ENCODE data around the gene SCAMP4.

SCAMP4 gene

DNA sequence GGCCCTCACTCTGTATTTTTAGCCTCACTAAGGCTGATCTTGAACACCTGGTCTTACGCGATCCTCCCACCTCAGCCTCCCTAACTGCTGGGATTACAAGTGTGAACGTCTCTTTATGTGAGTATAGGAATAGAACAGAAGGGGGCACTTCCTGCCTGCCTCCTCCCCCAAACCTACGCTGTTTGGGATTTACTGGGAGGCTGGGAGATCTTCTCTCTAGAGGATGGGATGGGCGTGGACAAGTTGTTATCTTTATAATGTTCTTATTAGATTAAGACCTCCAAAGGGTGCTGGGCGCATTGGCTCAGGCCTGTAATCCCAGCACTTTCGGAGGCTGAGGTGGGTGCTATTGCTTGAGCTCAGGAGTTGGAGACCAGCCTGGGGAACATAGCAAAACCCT lies 32.9 kb downstream of the SCAMP4 start:
- DNase-seq (ENCODE audit: low spot score): no peak

- no peak for DNase-seq (ENCODE audit: low spot score)
These were observed 36.2 kb downstream of the SCAMP4 start, which contains the start of gene CSNK1G2 for GRCh38 chr19:1941146-1942077. Gene CSNK1G2 (plus strand): TSS chr19:1941172. CDS start chr19:1969773, 28,601 bp downstream.

DNA sequence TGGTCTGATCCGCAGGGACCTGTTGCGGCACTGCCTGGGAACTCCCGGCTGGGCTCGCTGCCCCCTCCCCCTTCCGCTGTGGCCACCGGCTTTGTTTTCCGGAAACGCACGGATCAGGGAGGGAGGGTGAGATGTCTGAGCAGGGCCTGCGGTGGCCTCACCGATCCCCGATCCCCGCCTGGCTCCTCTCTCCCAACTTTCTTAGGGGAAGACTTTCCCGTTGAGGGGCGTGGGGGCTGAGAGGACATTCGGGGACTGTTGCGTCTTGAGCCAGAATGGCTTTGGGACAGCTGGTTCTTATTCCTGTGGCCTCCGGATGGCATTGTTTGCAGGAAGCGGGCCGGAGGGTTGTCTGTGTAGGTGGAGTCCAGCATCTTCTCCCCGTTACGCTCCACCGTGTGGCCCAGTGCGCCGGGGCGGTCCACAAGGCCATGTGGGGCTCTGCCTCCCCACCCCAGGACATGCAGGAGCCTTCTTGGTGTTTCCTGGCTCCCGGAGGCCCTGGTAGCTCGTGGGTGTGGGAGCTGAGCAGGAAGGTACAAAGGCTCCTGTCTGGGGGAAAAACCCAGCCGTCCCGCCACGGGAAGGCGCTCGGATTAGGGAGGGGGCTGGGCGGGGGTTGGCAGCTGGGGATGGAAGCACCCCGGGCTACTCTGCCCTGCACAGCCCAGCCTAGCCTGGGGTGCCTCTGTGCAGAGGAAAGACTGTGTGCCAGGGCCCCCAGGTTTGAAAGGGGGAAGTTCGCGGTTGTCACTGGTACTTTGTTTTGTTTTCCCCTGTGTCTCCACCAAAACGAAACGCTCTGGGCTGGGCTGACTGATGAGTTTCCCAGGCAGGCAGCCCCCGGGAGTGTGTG lies 37.1 kb downstream of the SCAMP4 start:
- peak; percentile 71 for DNase-seq (ENCODE audit: low spot score)

DNA sequence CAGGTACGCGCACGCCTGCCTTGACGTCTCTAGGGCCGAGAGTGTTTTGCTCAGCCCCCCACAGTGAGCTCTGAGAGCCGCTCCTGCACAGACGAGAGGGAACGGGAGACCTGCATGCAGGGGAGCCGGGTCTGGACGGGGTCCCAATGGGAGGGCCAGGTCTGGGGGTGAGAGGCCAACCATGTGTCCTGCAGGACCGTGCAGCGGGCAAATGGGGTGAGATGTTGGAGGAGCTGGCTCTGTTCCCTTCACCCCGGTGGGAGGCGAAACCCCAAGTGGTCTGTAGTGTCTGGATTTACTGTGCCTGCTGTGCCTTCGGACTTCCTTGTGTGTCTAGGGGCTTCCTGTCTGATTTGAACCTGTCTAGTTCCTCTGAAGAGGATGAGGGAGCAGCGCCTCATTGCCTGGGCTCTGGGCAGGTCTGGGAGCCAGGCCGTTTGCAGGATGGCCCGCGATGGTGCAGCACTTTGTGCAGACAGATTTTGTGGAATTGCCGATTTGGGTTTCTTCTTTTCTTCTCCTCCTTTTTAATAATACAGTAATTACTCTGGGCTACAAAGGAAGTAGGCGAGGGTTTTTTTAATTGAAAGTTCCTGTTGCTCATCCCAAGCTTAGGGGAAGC lies 37.8 kb downstream of the SCAMP4 start:
- DNase-seq (ENCODE audit: low spot score): no peak

DNA sequence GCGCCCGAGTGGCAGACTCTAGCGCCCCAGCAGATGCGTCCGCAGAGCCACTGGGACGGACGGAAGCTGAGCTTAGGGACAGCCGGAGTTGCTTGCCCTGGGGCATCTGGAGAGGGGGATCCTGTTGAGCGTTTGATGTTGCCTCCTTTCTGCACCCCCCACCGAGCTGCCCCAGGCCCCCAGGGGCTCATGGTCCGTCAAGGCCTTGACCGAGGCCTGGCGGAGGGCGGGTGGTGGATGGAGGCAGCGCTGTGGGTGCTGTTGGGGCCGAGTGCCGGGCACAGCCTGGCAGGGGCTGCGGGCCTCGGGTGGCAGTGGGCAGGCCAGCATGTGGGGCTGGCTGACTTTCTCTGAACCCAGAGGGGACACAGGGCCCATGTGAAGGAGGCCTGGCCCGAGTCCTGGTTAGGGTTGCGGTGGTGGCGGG lies 38.5 kb downstream of the SCAMP4 start:
- no peak for DNase-seq (ENCODE audit: low spot score)

DNA sequence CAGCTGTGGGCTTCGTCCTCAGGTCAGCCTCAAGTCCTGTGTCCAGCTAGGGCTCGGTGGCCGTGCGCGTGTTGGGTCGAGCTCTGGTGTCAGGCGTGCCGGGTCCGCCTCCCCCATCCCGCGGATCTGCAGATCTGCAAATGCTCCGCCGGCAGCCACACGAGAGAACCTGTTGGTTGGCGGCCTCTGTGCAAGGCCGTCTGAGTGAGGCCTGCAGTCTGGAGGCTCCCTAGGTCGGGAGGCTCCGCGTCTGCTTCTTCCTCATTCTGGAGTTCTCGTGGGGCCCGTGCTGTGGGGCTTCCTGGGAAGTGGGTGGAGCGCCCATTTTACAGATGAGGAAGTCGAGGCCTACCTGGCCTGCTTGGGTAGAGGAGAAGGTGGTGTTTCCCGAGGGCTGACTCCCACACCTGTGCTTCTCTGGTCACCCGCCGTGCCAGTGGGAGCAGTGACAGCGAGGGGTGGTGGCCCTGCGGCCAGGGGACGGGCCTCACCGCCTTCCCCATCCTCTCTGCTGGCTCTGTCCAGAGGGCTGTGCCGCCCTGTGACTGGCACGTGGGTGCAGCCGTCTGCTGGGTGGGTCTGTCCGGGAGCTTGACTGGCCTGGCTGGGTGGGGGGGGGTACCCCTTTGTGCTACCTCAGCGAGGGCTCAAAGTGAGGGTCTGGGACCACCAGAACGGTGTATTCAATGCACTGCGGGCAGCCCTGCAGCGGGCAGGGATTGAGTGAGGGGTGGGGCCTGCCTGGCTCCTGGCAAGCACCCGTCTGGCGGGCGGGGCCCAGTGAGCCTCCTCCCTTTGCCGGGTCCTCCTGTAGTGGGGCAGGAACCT lies 39.1 kb downstream of the SCAMP4 start:
- no peak for DNase-seq (ENCODE audit: low spot score)

DNA sequence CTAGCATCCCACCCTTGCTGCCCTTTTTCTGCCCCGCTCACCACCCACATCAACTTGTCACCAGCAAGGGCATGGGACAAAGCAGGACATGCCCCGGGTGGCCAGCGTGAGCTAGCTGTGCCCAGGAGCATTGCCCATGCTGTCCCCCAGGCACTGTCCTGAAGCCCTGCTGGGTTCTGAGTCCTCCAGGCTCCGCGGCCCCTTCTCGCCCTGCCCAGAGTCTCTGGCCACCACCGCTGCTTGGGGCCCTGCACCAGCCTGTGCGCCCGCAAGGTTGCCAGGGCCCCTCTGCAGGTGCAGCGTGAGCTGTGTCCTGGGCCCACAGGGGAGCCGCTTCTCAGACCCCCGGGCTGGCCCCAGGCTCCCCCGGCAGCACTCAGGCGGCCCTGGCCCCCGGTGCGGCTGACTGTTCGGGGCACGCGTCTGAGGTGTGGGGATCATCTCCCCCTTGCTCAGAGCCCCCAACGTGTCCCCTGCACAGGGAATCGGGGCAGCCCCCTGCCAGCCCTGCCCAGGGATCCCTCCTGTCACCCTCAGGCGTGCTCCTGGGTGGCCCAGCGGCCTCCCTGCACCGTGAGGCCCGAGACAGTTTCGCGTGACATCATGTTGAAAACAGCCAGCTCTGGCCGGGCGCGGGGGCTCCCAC lies 39.8 kb downstream of the SCAMP4 start:
- no peak for DNase-seq (ENCODE audit: low spot score)

- DNase-seq (ENCODE audit: low spot score): peak; percentile 30
These were observed 40.7 kb downstream of the SCAMP4 start for GRCh38 chr19:1945899-1946298.

- no peak for DNase-seq (ENCODE audit: low spot score)
These were observed 42.5 kb downstream of the SCAMP4 start for GRCh38 chr19:1947651-1948209.

DNA sequence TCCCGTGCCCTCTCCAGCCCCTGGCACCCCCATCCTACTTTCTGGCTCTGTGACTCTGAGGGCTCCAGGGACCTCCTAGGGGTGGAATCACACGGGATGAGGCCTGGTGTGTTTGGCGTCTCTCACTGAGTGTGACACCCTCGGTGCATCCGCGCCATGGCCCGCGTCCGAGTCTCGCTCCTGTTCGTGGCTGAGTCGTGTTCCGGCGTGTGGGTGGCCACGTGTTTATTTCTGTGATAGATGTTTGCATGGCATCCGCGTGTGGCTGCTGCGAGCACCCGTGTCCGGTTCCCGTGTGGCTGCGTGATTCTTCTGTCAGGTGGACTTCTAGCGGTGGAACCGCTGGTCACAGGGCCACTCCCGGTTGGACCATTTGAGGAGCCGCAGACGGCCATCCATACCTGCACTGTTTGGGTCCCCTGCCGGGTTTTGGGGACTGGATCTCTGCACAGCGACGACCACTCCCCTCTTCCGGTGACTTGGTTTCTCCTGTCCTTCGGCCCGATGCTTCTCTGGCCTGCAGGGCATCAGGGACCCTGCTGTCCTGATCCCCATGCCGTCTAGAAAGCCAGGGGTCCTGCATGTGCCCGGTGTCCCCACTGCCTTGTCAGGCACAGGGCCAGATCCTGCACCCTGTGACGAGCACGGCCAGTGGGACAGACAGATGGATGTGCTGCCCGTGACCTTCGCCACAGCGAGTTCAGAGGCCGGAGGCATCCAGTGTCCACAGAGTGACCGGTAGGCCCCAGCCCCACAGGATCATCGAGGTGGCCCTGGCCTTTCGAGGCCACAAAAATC lies 44.3 kb downstream of the SCAMP4 start:
- no peak for DNase-seq (ENCODE audit: low spot score)

GRCh38 chr19:1950640-1951039 lies 45.4 kb downstream of the SCAMP4 start:
- DNase-seq (ENCODE audit: low spot score): no peak

- no peak for DNase-seq (ENCODE audit: low spot score)
These were observed 47.4 kb downstream of the SCAMP4 start for GRCh38 chr19:1952635-1953034.

- DNase-seq (ENCODE audit: low spot score): no peak
These were observed 47.8 kb downstream of the SCAMP4 start for GRCh38 chr19:1953037-1953436.

- no peak for DNase-seq (ENCODE audit: low spot score)
These were observed 48.4 kb downstream of the SCAMP4 start for GRCh38 chr19:1953441-1954094.

DNA sequence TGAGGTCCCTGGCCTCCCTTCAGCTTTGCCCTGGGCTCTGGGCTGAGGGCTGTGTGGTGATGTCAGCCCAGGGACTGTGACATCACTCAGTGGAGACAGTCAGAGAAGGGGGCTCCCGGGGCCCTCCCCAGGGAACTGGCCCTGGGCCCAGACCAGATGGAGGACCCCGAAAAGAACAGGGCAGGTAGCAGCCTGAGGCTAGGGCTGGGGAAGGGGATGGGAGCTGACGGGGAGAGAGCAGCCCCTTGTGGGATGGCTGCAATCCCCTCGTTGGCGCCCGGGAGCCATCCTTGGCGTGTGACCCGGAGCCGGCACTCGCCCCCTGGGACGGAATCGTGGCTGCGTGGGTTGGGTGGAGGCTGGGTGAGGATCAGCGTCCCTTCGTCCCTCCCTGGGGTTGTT lies 49.3 kb downstream of the SCAMP4 start:
- DNase-seq (ENCODE audit: low spot score): no peak

DNA sequence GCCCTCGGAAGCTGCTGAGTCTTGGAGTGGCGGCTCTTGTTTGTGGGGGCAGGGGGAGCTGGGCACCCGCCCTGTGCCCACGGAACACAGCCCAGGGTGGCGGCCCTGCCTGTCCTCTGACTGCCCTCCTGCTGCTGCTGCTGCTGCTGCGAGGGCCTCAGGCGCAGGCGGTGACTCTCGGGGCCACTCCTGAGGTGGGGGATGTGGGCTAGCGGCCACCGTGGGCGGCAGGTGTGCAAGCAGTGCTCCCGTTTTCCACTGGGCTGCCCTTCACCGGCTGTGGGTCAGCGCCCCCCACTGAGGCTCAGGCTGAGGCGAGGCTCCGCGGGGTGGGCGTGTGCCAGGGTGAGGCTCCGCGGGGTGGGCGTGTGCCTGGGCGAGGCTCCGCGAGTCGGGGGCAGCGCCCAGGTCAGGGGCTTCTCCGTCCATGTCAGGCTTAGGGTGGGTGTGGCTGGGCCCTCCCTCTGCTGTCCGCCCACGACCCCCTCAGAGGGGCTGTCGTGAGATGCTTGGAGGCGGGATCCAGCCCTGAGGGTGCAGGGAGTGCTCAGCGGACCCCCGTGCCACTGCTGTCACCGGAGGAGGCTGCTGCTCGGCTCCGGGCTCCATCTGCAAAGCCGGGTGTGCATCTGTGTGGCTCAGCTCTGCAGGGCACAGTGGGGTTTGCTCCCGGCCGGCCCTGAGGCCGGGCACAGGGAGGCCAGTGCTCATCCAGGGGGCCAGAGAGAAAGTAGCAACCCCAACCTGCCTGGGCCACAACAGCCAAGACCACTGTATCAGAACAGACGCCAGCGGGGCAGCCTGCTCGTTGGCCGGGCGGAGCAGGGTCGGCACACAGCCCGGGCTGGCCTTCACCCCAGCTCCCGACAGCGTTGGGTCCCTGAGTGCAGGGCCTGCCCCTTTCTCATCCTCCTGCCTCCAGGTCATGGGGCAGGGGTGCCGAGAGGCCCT lies 50.2 kb downstream of the SCAMP4 start:
- DNase-seq (ENCODE audit: low spot score): no peak

DNA sequence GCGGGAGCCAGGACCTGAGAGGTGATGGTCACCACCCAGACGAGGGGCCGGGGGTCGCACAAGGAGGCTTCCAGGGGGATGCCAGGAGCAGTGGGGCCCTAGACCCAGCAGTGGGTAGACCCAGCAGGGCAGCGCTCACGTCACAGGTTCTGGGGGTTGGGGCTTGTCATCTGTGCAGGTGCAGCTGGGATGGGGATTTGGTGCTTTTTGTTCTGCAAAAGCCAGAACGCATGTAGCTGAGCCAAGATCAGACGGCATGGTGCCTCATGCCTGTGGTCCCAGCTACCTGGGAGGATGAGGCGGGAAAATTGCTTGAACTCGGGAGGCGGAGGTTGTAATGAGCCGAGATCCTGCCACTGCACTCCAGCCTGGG lies 50.9 kb downstream of the SCAMP4 start:
- no peak for DNase-seq (ENCODE audit: low spot score)

GRCh38 chr19:1956868-1957492 lies 51.8 kb downstream of the SCAMP4 start:
- no peak for DNase-seq (ENCODE audit: low spot score)

All from RKO (cell line).